H1 (cell line): ENCODE data around the gene RRP7A. TPM values are rescaled to one million over a fixed set of nuclear protein-coding genes. Genes with fewer than 3 reads are reported as not detected.

Experiments
- MAFK ChIP-seq: IDR thresholded peaks from 2 replicates; pipeline ENCODE4 v1.6.1; 2012; ENCODE audit warnings: low read depth, mild to moderate bottlenecking, improper control_type of control experiment, low read length
- SAP30 ChIP-seq: fragments of 300-600 bp; sonication (generic); IDR thresholded peaks from 2 replicates; pipeline ENCODE4 v1.7.1; 2012; ENCODE audit warnings: low read length, moderate library complexity, mild to moderate bottlenecking, inconsistent platforms; ENCODE audit not compliant: insufficient read depth, insufficient replicate concordance
- SIN3A ChIP-seq, 2 experiments: IDR thresholded peaks in 1 of 2; conservative IDR thresholded peaks in 1 of 2; 2 replicates each; pipeline ENCODE4 v1.6.1; 2011 to 2012; ENCODE audit warnings: low read length in 2 of 2, improper control_type of control experiment in 1 of 2, low read depth in 1 of 2, mild to moderate bottlenecking in 1 of 2
- TAF7 ChIP-seq: optimal IDR thresholded peaks from 2 replicates; pipeline ENCODE3; 2011; ENCODE audit warnings: low read depth, mild to moderate bottlenecking, inconsistent platforms, low read length, moderate library complexity, borderline replicate concordance
- polyA plus RNA-seq, 7 experiments: library from polyadenylated mRNA; depleted of rRNA in 3 of 7; stranded (reverse) in 5 of 7; unstranded in 2 of 7; fragments of >200 nt in 5 of 7; fragments of 200-250 nt in 2 of 7; gene quantifications; 1 replicate in 5 of 7; 2 replicates in 1 of 7; 4 replicates in 1 of 7; pipeline versions ENCODE4 v1.2.1 to v1.2.3, GENCODE V29; 2011 to 2013; ENCODE audit warnings: missing spikeins in 2 of 7, mixed read lengths in 2 of 7
- total RNA-seq: library from RNA; stranded (reverse); fragmentation: NEBNext Ultra II Directional; extraction: Animal tissue kit (Norgen Biotek cat#: 25700); gene quantifications from 2 replicates; pipeline ENCODE4 v1.2.1, GENCODE V29; 2021

RRP7A gene
- total and polyA plus RNA-seq, 2 of the 8 experiments (the other 6 are each of a cell fraction or from before 2014, with no cell fraction given): 18.4 to 49.0 TPM

DNA sequence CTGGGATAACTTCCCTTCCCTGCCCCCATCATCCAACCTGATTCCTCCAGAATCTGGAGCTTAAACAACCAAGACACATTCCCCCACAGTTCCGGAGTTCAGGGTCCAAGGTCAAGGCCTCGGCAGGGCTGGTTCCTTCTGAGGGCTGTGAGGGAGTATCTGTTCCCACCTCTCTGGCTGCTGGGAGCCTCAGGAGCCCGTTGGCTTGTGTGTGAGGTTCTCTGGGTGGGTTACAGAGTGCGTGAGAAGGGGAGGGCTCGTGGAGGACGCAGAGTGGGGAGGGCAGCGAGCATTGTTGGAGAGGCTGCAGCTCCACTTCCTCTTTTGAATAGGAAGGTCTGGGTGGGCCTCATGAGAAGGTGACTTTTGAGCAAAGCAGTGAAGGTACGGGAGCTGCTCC lies 42.7 kb upstream of the RRP7A start (continued):
- no peak for TF ChIP-seq SAP30
- no peak for TF ChIP-seq MAFK
- TF ChIP-seq SIN3A (conservative IDR thresholded peaks at IDR 0.05 in 1 of 2, IDR thresholded peaks at IDR 0.05 in 1 of 2; ENCODE audit: low read depth in 1 of 2, low read length in 2 of 2): no peak
- no peak for TF ChIP-seq TAF7
